NT2/D1 (cell line): ENCODE measurements around the gene RIMKLA.

Experiments used
- SUZ12 ChIP-seq: IDR thresholded peaks from 2 replicates; pipeline ENCODE4 v1.6.1; 2011; ENCODE audit not compliant: insufficient read length, insufficient read depth; ENCODE audit errors: extremely low read depth
- ZNF274 ChIP-seq: IDR thresholded peaks from 2 replicates; pipeline ENCODE4 v1.6.1; 2011; ENCODE audit warnings: mild to moderate bottlenecking, low read depth, low read length

DNA sequence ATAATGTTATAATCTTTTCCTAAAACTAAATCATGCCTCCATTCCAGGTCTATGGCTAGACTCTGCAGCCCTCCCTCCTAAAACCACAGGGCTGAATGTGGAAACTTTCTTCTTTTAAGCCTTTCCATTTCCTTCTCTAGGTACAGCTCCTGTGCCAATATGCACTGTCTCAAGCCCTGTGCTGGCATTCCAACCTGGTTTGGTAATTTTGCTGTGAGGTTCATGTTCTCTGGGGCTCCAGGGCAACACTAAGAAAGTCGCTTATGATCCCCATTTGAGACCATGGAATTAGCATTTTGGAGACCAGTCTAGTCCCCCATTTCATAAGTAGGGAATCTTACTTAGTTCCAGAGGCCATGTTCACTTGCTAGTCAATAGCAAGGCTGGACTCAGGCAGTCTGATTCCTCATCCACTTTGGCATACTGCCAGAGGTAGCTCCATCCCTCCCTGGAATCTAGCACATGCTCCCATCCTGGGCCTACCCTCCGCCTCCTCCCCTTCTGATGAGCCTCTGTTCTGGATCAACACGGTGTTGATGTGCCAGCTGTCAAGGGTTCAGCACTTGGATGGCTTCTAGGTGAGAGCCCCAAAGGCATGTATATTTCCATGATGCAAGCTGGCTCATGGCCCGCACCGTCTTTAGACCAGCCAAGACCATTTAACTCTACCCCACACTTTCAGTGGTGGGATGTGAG is 38.7 kb downstream of the RIMKLA start:
- TF ChIP-seq ZNF274 = no peak
- TF ChIP-seq SUZ12 = no peak
